Calu3 (cell line): ENCODE results near the gene C10orf143. TPM values are rescaled to one million over a fixed set of nuclear protein-coding genes. Genes with fewer than 3 reads are reported as not detected.

Experiments
- BruUV-seq: library from RNA; stranded (reverse); fragments of 400-500 nt; replicated peaks from 2 replicates; lab custom pipeline; 2021; lab: Mats Ljungman, UMichigan
- CTCF ChIA-PET: fragments of 300-600 bp; sonication (Branson Sonifier 250); formaldehyde crosslinking; loops from one replicate; lab custom pipeline; 2022; ENCODE audit warnings: antibody characterized with exemption; lab: Charles Lee
- DNase-seq: peaks from one replicate; pipeline ENCODE4 v3.0.0; 2022
- H3K27ac Mint-ChIP-seq: one replicate; pipeline ENCODE4 v1.8.0; 2022; ENCODE audit warnings: mixed read lengths; ENCODE audit not compliant: unreplicated experiment
- H3K27me3 Mint-ChIP-seq: one replicate; pipeline ENCODE4 v1.8.0; 2022; ENCODE audit warnings: mixed read lengths; ENCODE audit not compliant: unreplicated experiment
- H3K36me3 Mint-ChIP-seq: one replicate; pipeline ENCODE4 v1.8.0; 2022; ENCODE audit warnings: mild to moderate bottlenecking, moderate library complexity, mixed read lengths; ENCODE audit not compliant: insufficient read depth, unreplicated experiment
- H3K4me1 Mint-ChIP-seq: one replicate; pipeline ENCODE4 v1.8.0; 2022; ENCODE audit warnings: mild to moderate bottlenecking, low read depth, mixed read lengths; ENCODE audit not compliant: unreplicated experiment
- H3K4me3 Mint-ChIP-seq: one replicate; pipeline ENCODE4 v1.8.0; 2022; ENCODE audit warnings: mild to moderate bottlenecking, low read depth, moderate library complexity, mixed read lengths; ENCODE audit not compliant: unreplicated experiment
- H3K9me3 Mint-ChIP-seq: one replicate; pipeline ENCODE4 v1.8.0; 2022; ENCODE audit warnings: low read depth, mixed read lengths; ENCODE audit not compliant: unreplicated experiment
- CTCF ChIP-seq: fragments of 200-600 bp; IDR thresholded peaks from one replicate; pipeline ENCODE4 v1.8.0; 2022; ENCODE audit warnings: antibody characterized with exemption; ENCODE audit not compliant: unreplicated experiment
- intact Hi-C: fragments of 100-400 bp; cut with micrococcal nuclease; formaldehyde crosslinking; loops from one replicate; pipeline ENCODE4 v1.10.0; 2022; ENCODE audit not compliant: unreplicated experiment
- total RNA-seq: library from RNA; stranded (reverse); gene quantifications from 2 replicates; pipeline ENCODE4 v1.2.3, GENCODE V29; 2022

The C10orf143 gene
- total RNA-seq, 1 experiment from 2014 or later, result 0.50 TPM

GRCh38 chr10:130040817-130041330 lies 69.8 kb downstream of the C10orf143 start:
- Mint-ChIP-seq H3K27ac (no peak overlapping the region), H3K9me3 (peaks cover 4% of the 10 kb centered on the region), H3K4me3 (no peak overlapping the region), H3K27me3 (no peaks in the 10 kb centered on the region), H3K4me1 (no peaks in the 10 kb centered on the region), H3K36me3 (no peaks in the 10 kb centered on the region)
- CTCF ChIA-PET, result no interaction called here
- intact Hi-C loops, result no loop called here
- DNase-seq, result no peak
- no TSS peak for BruUV-seq
- no peak for TF ChIP-seq CTCF

GRCh38 chr10:130040351-130040750 lies 70.3 kb downstream of the C10orf143 start:
- H3K27me3 Mint-ChIP-seq, result no peaks in the 10 kb centered on the region
- H3K4me1 Mint-ChIP-seq, result no peaks in the 10 kb centered on the region
- peaks cover 4% of the 10 kb centered on the region for H3K9me3 Mint-ChIP-seq
- DNase-seq, result no peak
- intact Hi-C loops, result no loop called here
- no peaks in the 10 kb centered on the region for H3K36me3 Mint-ChIP-seq
- TF ChIP-seq CTCF, result no peak
- CTCF ChIA-PET, result no interaction called here
- no TSS peak for BruUV-seq
- no peak overlapping the region for H3K27ac Mint-ChIP-seq
- H3K4me3 Mint-ChIP-seq, result no peak overlapping the region

GRCh38 chr10:130039141-130039540 lies 71.5 kb downstream of the C10orf143 start:
- intact Hi-C loops, result no loop called here
- Mint-ChIP-seq H3K9me3 (peaks cover 4% of the 10 kb centered on the region), H3K4me3 (no peak overlapping the region), H3K27me3 (no peaks in the 10 kb centered on the region), H3K4me1 (no peaks in the 10 kb centered on the region), H3K36me3 (no peaks in the 10 kb centered on the region), H3K27ac (no peak overlapping the region)
- CTCF ChIA-PET, result no interaction called here
- no TSS peak for BruUV-seq
- DNase-seq, result no peak
- no peak for TF ChIP-seq CTCF

- Mint-ChIP-seq H3K4me3 (no peak overlapping the region), H3K9me3 (peaks cover 2% of the 10 kb centered on the region), H3K36me3 (no peaks in the 10 kb centered on the region), H3K27ac (no peak overlapping the region), H3K27me3 (no peaks in the 10 kb centered on the region), H3K4me1 (no peaks in the 10 kb centered on the region)
- TF ChIP-seq CTCF, result no peak
- DNase-seq, result no peak
- intact Hi-C loops, result no loop called here
- BruUV-seq, result no TSS peak
- CTCF ChIA-PET, result no interaction called here
Measured at GRCh38 chr10:130038611-130039109, 72.0 kb downstream of the C10orf143 start.
